GM19043 (cell line): Measurements from ENCODE around the gene ATP1B3.
"Not testable (repeated sequence)": the region's sequence is repeated elsewhere in the genome, so short reads cannot be mapped to it uniquely, and the experiment has no call there.

ENCODE experiments used
- ATAC-seq: cut with Tn5 transposase; IDR thresholded peaks from one replicate; pipeline ENCODE4 v1.9.1; 2021; ENCODE audit warnings: low read depth; ENCODE audit not compliant: unreplicated experiment

ATP1B3 gene

DNA sequence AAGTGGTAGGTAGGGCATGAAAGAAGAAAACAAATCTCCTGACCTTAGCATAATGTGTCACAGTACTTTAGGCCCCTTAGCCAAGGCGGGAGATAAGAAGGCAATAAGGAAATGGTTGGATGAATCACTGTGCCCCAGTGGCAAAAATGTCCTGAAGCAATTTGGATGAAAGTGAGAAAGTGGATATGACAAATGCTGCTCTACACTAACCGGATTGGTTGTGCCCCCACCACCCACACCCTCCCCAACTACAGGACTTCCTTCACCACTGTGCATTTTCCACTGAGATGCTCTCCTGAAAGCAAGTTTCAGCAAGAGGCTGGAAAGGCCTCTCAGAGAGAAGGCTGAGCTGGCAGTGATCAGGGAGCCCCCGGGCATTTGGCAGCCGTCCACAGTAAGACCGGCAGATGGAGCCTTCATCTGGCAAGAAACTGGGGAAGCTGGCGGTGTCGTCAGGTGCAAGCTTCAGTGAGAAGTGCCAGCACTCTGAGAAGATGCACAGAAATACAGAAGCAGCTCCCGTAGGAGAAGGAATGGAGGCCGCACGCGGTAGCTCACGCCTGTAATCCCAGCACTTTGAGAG lies 63.8 kb downstream of the ATP1B3 start:
- no peak for ATAC-seq

DNA sequence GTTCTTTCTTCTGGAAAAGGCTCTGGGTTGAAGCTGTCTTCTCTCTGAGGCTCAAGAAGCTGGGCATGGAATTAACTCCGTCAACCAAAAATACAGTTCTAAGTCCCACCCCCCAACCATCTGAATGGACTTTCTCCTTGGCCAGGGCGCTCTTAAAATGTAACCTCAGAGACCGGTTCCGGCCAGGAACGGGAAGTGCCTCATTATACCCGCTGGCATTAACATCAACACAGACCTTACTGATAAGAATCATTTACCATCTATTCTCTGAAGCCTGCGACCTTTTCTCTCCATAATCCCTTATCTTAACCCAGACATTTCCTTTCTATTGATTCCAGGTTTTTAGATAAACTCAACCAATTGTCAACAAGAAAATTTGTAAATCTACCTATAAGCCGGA lies 64.7 kb downstream of the ATP1B3 start:
- no peak for ATAC-seq

DNA sequence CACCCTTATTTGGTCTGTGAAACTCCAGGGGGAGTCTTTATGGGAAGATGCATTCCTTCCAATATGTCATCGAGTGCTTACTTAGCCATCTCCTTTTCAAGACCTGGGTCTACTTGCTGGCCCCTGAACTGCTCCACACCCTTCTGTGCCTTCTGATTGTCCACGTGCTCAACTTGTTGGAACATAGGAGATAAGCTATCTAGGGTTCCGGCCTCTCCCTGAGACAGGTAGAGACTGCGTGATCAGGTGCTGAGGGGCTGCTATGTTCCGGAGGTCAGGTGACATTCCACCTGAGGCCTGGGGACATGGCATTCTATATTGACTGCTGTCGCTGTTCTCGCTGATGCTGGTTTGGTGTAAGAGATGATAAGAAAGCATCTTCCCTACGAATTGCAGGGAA lies 65.6 kb downstream of the ATP1B3 start:
- ATAC-seq: no peak

GRCh38 chr3:141945726-141946485 lies 69.5 kb downstream of the ATP1B3 start:
- ATAC-seq: no peak

GRCh38 chr3:141949399-141949798 lies 73.0 kb downstream of the ATP1B3 start:
- ATAC-seq: no peak

DNA sequence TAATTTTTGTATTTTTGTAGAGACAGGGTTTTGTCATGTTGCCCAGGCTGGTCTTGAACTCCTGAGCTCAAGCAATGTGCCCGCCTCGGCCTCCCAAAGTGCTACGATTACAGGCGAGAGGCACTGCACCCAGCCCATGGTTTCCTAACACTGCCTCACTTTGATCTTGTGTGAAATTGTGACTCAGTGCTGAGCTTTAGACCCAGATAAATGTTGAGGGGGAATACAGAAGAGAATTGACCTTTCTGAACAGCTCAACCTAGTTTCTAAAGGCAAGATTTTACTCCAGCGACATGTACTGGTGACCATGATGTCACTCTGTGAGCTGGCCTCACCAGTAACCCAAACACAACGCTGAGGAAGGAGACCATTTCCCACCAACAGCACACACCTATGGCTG lies 73.5 kb downstream of the ATP1B3 start:
- no peak for ATAC-seq

DNA sequence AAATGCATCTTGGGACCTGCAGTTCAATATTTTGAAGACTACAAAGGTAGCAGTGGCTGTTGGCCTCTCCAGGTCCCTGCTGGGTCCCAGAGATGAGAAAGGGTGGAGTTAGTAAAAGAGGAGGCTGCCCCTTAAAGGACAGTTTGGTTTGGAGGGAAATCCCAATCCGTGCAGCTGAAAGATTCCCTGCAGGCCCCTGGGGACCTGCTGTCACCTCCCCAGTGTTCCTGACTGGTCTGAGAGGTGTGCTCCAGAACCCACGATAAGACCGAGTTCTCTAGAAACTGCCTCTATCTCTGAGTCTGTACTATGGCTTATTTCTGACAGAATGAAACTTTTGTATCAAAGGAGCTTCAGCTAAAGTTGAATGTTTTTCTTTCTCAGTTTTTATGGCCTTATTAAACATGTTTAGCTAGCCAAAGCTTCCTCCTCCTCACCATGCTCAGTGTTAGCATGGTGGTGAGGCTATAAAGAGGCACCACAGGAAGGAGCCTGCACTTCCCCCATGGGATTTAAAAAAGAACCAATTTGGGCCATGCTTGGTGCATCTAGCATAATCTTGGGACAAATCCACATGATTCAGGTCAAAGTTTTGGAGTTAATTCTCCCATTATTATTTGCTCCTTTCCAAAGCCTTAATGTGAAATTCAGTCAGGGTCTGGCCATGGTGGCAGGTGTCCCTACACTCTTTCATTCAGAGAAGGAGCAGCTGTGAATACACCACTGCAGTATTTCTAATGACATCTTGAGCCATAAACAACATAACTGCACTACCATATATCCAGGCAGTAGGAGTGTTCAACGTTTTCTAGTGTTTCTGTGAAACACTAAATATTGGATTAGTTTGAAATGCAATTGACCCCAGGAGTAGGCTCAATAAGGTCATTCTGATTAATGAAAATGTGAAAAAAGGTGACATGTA lies 74.4 kb downstream of the ATP1B3 start:
- ATAC-seq: no peak

- ATAC-seq: no peak
These were observed 76.2 kb downstream of the ATP1B3 start for GRCh38 chr3:141952611-141953010.

- ATAC-seq: no peak
These were observed 78.7 kb downstream of the ATP1B3 start for GRCh38 chr3:141955175-141955574.

- no peak for ATAC-seq
These were observed 83.4 kb downstream of the ATP1B3 start for GRCh38 chr3:141959589-141960554.

DNA sequence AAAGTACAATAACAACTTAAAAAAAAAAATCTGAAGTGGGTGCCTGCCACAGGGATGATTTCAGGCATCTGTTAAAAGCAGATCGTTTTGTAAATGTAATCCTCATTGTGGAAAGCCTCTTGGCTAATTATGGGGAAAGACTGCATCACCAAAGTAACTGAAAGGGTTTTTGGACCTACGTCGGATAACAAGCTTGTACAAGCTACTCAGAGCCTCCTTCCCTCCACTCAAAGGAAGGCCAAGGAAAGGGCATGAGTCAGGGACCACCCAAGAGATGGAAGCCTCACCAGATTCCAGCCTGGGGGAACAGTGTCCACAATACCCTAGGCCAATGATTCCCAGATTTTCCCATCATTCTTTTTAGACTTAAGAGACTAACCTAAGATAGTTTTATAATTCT lies 84.3 kb downstream of the ATP1B3 start:
- ATAC-seq: no peak

DNA sequence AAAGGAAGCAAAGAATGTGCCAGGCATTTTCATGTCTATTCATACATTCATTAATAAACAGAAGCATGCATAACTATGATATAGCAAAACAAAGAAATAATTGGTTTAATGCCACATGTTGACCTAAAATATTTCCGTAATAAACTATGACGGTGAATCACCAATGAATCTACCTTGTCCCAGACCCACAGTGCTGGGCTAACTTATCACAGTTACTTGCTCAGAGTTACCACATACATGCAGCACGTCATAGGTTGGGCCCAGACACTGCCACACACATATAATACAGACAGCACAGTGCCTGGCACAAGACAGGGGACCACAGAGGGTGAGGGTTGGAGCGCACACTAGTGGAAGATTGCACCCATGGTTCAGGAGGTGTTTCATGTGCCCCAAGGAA lies 86.9 kb downstream of the ATP1B3 start:
- ATAC-seq: no peak

DNA sequence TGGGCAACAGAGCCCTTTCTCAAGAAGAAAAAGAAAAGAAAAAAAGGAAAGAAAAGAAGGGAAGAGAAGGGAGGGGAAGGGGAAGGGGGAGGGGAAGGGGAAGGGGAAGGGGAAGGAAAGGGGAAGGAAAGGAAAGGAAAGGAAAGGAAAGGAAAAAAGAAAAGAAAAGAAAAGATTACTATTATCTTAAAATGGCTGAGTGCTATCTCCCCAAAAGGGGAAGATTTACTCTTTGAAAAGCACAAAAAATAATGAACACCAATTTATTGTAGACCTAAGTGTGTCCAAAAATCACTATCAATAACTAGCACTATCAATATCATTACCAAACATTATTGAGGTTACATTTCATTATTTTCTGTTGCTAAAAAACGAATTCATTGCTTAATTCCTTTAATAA lies 89.0 kb downstream of the ATP1B3 start:
- no peak for ATAC-seq

DNA sequence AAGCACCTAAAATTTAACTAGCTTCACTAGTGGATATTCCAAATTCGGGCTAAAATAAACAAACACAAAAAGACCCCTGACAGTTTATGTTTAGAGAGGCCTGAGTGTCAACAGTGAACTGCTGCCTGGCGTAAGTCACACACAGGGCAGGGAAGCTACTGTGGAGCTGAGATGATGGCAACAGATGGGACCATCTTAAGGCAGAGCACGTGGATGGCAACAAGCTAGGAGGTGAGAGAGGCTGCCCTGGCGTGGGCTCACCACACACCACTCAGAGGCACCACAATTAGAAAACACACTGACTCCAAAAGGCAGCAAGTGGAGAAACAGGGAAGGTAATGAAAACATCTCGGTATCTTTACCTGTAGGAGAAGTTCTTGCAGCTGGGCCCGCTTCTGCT lies 93.3 kb downstream of the ATP1B3 start:
- ATAC-seq: no peak

GRCh38 chr3:141971571-141971970 lies 95.1 kb downstream of the ATP1B3 start:
- no peak for ATAC-seq

GRCh38 chr3:141972399-141972798 lies 96.0 kb downstream of the ATP1B3 start:
- no peak for ATAC-seq

GRCh38 chr3:141974777-141975176 lies 98.3 kb downstream of the ATP1B3 start:
- ATAC-seq: not testable (repeated sequence)
